HG03442 (cell line): ENCODE data around the gene ZBTB46.

ENCODE experiments used
- ATAC-seq: cut with Tn5 transposase; IDR thresholded peaks from one replicate; pipeline ENCODE4 v1.9.1; 2021; ENCODE audit warnings: mild to moderate bottlenecking, moderate library complexity; ENCODE audit not compliant: unreplicated experiment

The ZBTB46 gene

GRCh38 chr20:63697357-63697867 is 133.7 kb downstream of the ZBTB46 start:
- ATAC-seq, result no peak

GRCh38 chr20:63696628-63697356 is 134.3 kb downstream of the ZBTB46 start, which contains the start of gene TNFRSF6B:
Gene TNFRSF6B (plus strand): TSS chr20:63696652. CDS start chr20:63696768, 116 bp downstream.
- no peak for ATAC-seq

DNA sequence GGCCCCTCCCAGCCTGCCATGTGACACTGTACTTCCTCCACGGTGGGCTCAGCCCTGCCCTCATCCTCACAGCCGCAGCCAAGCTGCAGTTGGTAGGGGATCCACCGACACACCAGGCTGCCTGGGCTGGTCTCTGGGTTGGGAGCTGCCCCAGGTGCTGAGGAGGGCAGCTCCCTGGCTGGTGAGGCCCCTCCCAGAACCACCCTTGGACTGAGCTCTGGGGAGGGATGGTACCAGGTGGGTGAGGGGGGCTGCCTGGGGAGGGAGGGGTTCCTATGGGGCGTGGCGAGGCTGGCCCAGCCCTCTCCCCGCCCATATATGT is 134.8 kb downstream of the ZBTB46 start:
- no peak for ATAC-seq

DNA sequence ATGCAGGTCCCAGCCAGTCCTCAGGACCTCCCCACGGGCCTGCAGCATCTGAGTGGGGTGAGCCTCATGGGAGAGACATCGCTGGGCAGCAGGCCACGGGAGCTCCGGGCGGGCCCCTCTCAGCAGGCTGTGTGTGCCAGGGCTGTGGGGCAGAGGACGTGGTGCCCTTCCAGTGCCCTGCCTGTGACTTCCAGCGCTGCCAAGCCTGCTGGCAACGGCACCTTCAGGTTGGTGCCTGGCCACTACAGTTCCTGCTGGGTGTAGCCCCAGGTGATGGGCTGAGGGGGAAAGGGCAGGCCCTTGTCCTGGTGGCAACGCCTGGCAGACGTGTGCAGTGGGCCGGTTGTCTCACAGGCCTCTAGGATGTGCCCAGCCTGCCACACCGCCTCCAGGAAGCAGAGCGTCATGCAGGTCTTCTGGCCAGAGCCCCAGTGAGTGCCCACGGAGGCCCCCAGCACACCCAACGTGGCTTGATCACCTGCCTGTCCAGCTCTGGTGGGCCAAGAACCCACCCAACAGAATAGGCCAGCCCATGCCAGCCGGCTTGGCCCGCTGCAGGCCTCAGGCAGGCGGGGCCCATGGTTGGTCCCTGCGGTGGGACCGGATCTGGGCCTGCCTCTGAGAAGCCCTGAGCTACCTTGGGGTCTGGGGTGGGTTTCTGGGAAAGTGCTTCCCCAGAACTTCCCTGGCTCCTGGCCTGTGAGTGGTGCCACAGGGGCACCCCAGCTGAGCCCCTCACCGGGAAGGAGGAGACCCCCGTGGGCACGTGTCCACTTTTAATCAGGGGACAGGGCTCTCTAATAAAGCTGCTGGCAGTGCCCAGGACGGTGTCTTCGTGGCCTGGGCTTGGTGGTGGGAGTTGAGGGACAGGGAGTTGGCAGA is 135.4 kb downstream of the ZBTB46 start:
- ATAC-seq, result no peak

DNA sequence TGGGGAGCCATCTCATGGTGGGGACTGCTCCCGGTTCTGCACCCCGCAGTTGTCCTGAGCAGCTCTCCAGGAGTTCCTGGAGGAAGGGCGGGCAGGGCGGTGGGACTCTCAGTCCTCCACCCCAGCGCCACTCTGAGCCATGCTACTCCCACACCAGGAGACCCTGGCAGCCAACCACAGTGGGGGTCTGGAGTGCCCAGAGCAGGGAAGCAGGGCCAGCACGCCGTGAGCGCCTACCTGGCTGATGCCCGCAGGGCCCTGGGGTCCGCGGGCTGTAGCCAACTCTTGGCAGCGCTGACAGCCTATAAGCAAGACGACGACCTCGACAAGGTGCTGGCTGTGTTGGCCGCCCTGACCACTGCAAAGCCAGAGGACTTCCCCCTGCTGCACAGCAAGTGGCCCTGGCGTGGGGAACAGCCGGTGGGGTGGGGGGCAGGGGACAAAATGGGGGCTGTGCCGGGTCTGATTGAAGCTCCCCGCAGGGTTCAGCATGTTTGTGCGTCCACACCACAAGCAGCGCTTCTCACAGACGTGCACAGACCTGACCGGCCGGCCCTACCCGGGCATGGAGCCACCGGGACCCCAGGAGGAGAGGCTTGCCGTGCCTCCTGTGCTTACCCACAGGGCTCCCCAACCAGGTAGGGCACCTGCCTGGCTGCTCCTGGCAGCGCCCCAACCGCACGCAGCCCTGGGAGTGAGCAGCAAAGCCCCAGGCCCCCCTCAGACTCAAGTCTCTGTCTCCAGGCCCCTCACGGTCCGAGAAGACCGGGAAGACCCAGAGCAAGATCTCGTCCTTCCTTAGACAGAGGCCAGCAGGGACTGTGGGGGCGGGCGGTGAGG is 136.3 kb downstream of the ZBTB46 start:
- ATAC-seq, result no peak

DNA sequence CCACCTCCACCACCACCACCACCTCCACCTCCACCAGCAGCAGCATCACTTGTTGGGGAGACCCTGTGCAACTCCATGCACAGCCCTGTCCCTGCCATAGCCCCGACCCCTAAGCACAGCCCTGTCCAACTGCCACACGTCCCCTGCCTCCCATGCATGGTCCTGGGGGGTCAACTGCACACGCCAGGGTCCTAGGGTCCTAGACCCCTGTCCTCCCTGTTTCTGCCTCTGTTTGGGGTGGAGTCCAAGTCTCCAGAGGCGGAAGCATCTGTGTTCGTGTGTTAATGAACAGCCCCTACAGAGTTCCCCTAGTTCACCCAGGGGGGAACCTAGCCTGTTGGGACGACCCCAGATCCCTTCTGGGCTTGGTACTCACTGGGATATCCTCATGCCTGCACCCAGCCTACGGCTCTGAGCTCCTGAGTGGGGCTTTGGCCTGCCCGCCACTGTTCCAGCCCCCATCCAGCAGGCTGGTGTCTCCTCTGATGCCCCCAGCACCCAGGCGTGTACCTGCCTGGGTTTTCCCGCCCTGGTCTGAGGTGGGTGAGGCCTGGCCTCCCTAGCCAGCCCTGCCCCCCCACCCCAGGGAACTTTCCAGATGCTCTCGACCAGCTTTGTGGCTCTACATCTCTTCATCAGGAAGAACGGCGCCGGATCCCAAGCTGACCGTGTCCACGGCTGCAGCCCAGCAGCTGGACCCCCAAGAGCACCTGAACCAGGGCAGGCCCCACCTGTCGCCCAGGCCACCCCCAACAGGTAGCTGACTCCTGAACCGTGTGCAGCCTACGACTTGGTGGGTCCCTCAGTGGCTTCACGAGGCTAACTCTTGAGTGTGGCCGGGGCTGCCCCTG is 137.1 kb downstream of the ZBTB46 start:
- no peak for ATAC-seq
